Heart right ventricle (tissue), 16 donors: ENCODE data around the gene NR4A1. TPM values are rescaled to one million over a fixed set of nuclear protein-coding genes. Genes with fewer than 3 reads are reported as not detected.

Source experiments
- ATAC-seq, 8 donors: fragments of 200-7000 bp; cut with Tn5 transposase; one replicate each; pipeline ENCODE4 v1.9.1; 2020; ENCODE audit warnings: mild to moderate bottlenecking in 8 of 8, moderate library complexity in 8 of 8, moderate number of reproducible peaks in 1 of 8
- DNase-seq, 2 donors: peaks; one replicate each; pipeline ENCODE4 v3.0.0-alpha.2; 2020
- H3K27ac ChIP-seq, 10 donors: fragments of 200-600 bp; sonication (generic) in 2 of 10; one replicate each; pipeline versions ENCODE4 v1.5.0 to v1.8.0; 2020 to 2022; ENCODE audit warnings: mild to moderate bottlenecking in 3 of 10
- H3K27me3 ChIP-seq, 7 donors: fragments of 200-600 bp; one replicate each; pipeline ENCODE4 v1.8.0; 2021 to 2022; ENCODE audit warnings: mild to moderate bottlenecking in 2 of 7
- H3K36me3 ChIP-seq, 9 donors: fragments of 200-600 bp; sonication (generic) in 1 of 9; one replicate each; pipeline versions ENCODE4 v1.5.0 to v1.8.0; 2020 to 2022; ENCODE audit warnings: mild to moderate bottlenecking in 2 of 9
- H3K4me1 ChIP-seq, 9 donors: fragments of 200-600 bp; sonication (generic) in 1 of 9; one replicate each; pipeline versions ENCODE4 v1.5.0 to v1.8.0; 2020 to 2022; ENCODE audit warnings: mild to moderate bottlenecking in 4 of 9
- H3K4me3 ChIP-seq, 10 donors: fragments of 200-600 bp; sonication (generic) in 2 of 10; one replicate each; pipeline versions ENCODE4 v1.5.0 to v1.8.0; 2020 to 2022; ENCODE audit warnings: mild to moderate bottlenecking in 7 of 10, moderate library complexity in 2 of 10
- H3K9me3 ChIP-seq, 11 donors: fragments of 200-600 bp in 10 of 11; sonication (generic) in 2 of 11; one replicate each; pipeline versions ENCODE4 v1.5.0 to v1.8.0; 2013 to 2022; ENCODE audit warnings: mild to moderate bottlenecking in 2 of 11, control low read depth in 1 of 11, moderate library complexity in 1 of 11
- WGBS, 2 donors: extraction: QIAGEN DNeasy Blood & Tissue Kit; methylation state at CpG; one replicate each; pipeline ENCODE4 v1.1.7; 2013; ENCODE audit warnings: inconsistent platforms in 1 of 2; 5-methylcytosine and 5-hydroxymethylcytosine counted together
- intact Hi-C, 10 donors: fragments of 100-400 bp; cut with DNase I; formaldehyde crosslinking; loops; one replicate each; pipeline versions ENCODE4 v1.11.1 to v1.14.2; 2022
- polyA plus RNA-seq, 2 donors: library from polyadenylated mRNA; stranded (reverse); fragments of 200-250 nt; gene quantifications; one replicate each; pipeline ENCODE4 v1.2.3, GENCODE V29; 2013
- total RNA-seq, 10 donors: library from RNA; stranded (reverse); fragmentation: NEBNext Ultra II Directional in 3 of 10; extraction: Animal tissue kit (Norgen Biotek cat#: 25700) in 3 of 10; gene quantifications; one replicate each; pipeline versions ENCODE4 v1.2.1 to v1.2.4, GENCODE V29; 2021 to 2023
- TF ChIP-seq, protein P1 (sequence below), 9 donors: fragments of 200-600 bp; sonication (generic) in 2 of 9; IDR thresholded peaks; one replicate each; pipeline versions ENCODE4 v1.5.0 to v1.8.0; 2021 to 2022; ENCODE audit warnings: antibody characterized with exemption in 9 of 9, mild to moderate bottlenecking in 5 of 9, moderate library complexity in 1 of 9
- donor health status: Arrhythmogenic right ventricular cardiomyopathy.
- donor health status: ischemic (EF 13 %, LVEDD 7.1; RV severe dilation, severe dysfunction).
- donor health status: healthy with polysubstance abuse.
- donor health status: DM: no; HTN: yes; CAD: no.
- donor health status: DM: no; HTN: no; CAD: no.
- donor health status: ischemic (EF 25% LVEDD 6.9; RV normal size, moderate dysfunction).
- donor health status: ischemic (EF 25% LVEDD 5.7; RV mildly dilated, moderate dysfunction).
- donor health status: healthy.
- donor health status: DM: yes; HTN: yes; CAD: no.
- donor health status: Ischemic cardiomyopathy.
- donor health status: ischemic (EF 35%, LVEDD 5.7; RV mildly dilated, moderate dysfunction).
- donor health status: nonischemic (EF 11% LVEDD 7.7; RV severe dilation, severe dysfunction).
- donor health status: DM: yes; HTN: yes; CAD: no.
- donor health status: PGD.
- donor health status: ischemic (EF 29% LVEDD 5.4; RV normal size, mild dysfunction).
- donor health status: nonischemic (EF 23%, LVEDD 6.1; RV moderate dilation, normal function).

Gene NR4A1
- total and polyA plus RNA-seq, 12 donors = 34.6 to 588 (median 99.0) TPM

DNA sequence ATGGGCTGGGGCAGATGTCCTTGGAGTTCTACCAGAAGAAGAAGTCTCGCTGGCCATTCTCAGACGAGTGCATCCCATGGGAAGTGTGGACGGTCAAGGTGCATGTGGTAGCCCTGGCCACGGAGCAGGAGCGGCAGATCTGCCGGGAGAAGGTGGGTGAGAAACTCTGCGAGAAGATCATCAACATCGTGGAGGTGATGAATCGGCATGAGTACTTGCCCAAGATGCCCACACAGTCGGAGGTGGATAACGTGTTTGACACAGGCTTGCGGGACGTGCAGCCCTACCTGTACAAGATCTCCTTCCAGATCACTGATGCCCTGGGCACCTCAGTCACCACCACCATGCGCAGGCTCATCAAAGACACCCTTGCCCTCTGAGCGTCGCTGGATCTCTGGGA lies 25.6 kb downstream of the NR4A1 start:
- intact Hi-C loops = loop anchor here in 2 of 10 donors (5.0 to 10.0 kb wide), 2 partner anchors 50 to 652 kb away; partner anchors contain the start of gene SLC4A8 (in 1 of the 2)
- Histone ChIP-seq H3K27ac (no peak overlapping the region), H3K4me3 (no peak overlapping the region), H3K4me1 (peaks cover 10 to 55% (median 35%) of the 10 kb centered on the region in 9 donors), H3K27me3 (no peaks in the 10 kb centered on the region), H3K36me3 (peaks cover 0 to 76% (median 14%) of the 10 kb centered on the region in 9 donors), H3K9me3 (no peaks in the 10 kb centered on the region)
- DNase-seq = no peak
- WGBS, 2 donors = 95% methylated on average over 16 of the region's 16 CpGs
- no peak for ATAC-seq
- TF ChIP-seq, protein P1, sequence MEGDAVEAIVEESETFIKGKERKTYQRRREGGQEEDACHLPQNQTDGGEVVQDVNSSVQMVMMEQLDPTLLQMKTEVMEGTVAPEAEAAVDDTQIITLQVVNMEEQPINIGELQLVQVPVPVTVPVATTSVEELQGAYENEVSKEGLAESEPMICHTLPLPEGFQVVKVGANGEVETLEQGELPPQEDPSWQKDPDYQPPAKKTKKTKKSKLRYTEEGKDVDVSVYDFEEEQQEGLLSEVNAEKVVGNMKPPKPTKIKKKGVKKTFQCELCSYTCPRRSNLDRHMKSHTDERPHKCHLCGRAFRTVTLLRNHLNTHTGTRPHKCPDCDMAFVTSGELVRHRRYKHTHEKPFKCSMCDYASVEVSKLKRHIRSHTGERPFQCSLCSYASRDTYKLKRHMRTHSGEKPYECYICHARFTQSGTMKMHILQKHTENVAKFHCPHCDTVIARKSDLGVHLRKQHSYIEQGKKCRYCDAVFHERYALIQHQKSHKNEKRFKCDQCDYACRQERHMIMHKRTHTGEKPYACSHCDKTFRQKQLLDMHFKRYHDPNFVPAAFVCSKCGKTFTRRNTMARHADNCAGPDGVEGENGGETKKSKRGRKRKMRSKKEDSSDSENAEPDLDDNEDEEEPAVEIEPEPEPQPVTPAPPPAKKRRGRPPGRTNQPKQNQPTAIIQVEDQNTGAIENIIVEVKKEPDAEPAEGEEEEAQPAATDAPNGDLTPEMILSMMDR (IDR thresholded peaks at IDR 0.05) = no peak

DNA sequence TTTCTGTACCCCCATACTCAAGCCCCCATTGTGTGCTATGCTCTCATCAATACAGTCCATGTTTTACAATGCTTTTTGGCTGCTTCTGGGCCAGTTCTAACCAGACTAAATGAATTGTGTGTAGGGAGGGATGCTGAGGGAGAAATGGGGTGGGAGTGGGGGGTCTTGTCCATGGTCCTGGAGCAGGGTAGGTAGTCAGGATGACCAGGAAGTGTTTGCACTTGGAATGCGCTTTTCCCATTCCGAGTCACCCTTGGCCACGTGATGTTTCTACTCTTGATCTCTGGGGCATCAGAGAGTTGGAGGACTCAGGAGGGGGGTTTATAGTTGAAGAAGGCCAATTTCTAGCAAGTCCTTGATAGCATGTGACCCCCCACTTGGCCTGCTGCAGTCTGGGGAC lies 27.0 kb downstream of the NR4A1 start:
- ATAC-seq (no peak), DNase-seq (no peak)
- Histone ChIP-seq H3K4me3 (no peak overlapping the region), H3K27me3 (no peaks in the 10 kb centered on the region), H3K4me1 (peaks cover 16 to 55% (median 45%) of the 10 kb centered on the region in 9 donors), H3K9me3 (no peaks in the 10 kb centered on the region), H3K27ac (no peak overlapping the region), H3K36me3 (peaks cover 0 to 64% (median 14%) of the 10 kb centered on the region in 9 donors)
- TF ChIP-seq, protein P1 (IDR thresholded peaks at IDR 0.05) = no peak
- WGBS, 2 donors = 87 to 89% methylated on average over 3 of the region's 3 CpGs
- intact Hi-C loops = loop anchor here in 2 of 10 donors (5.0 to 10.0 kb wide), 2 partner anchors 51 to 653 kb away; partner anchors contain the start of gene SLC4A8 (in 1 of the 2)

DNA sequence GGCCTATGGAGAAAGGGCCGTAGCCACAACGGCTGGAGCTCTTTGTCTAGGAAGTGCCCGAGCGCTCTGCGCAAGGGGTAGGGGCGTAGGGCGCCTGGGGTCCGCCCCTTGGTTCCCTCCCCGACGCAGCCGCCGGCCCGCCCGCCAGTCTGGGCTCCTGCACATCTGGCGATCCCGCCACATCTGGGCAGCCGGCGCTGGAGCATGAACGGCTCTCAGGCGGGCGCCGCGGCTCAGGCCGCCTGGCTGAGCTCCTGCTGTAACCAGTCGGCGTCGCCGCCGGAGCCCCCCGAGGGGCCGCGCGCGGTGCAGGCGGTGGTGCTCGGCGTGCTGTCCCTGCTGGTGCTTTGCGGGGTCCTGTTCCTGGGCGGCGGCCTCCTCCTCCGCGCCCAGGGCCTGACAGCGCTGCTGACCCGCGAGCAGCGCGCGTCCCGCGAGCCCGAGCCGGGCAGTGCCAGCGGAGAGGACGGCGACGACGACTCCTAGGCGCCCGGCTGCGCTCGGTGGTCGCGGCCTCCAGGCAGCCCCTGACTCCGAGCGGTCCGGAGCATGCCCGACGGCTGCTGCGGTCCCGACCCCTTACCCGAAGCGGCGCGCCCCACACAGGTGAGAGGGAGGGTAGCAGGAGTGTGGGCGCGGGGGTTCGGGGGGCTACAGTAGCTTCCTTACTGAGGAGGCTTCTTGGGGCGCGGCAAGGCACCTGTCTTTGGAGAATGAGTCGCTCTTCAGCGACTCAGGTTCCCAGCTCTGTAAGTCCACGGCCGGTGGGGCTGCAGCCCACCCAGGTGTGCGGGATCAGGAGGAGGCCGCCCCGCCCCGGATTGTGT lies 28.5 kb downstream of the NR4A1 start, which contains the start of gene SMIM41:
Gene SMIM41 (plus strand): TSS at position 129 of the 827 bp plus-strand sequence. CDS start 76 bp downstream, at position 205.
- peak within 1 kb of the TSS in 8 of 10 donors; percentile 1 to 46 (median 40) for H3K4me3 ChIP-seq
- TF ChIP-seq, protein P1 (IDR thresholded peaks at IDR 0.05) = no peak
- H3K27me3 ChIP-seq = no peaks in the 10 kb centered on the region
- intact Hi-C loops = loop anchor here in 4 of 10 donors (5.0 to 10.0 kb wide), 4 partner anchors 43 to 655 kb away; partner anchors contain the start of gene SLC4A8 (in 1 of the 4)
- DNase-seq (peak in 1 of 2 donors; percentile 43), ATAC-seq (peak in 1 of 8 donors; percentile 8)
- peak within 1 kb of the TSS in 6 of 10 donors; percentile 33 to 86 (median 74) for H3K27ac ChIP-seq
- H3K4me1 ChIP-seq = peaks cover 14 to 43% (median 40%) of the 10 kb centered on the region in 9 donors
- H3K36me3 ChIP-seq = peaks cover 0 to 49% (median 14%) of the 10 kb centered on the region in 9 donors
- 53 to 67% methylated on average over 87 of the region's 87 CpGs for WGBS, 2 donors
- H3K9me3 ChIP-seq = no peaks in the 10 kb centered on the region
